ENCODE results near the gene DENND2A. TPM values are rescaled to one million over a fixed set of nuclear protein-coding genes. Genes with fewer than 3 reads are reported as not detected.
"Not testable (repeated sequence)": the region's sequence is repeated elsewhere in the genome, so short reads cannot be mapped to it uniquely, and the experiment has no call there.

DENND2A gene
- total RNA-seq, 2 experiments from 2014 or later = not detected

GRCh38 chr7:140678081-140678815 lies 37.6 kb upstream of the DENND2A start:
- Mint-ChIP-seq H3K9me3 (no peaks in the 10 kb centered on the region), H3K4me3 (no peak overlapping the region), H3K4me1 (peaks cover 27% of the 10 kb centered on the region), H3K27ac (no peak overlapping the region), H3K27me3 (no peaks in the 10 kb centered on the region), H3K36me3 (ENCODE audit: low read depth) (peaks cover 31% of the 10 kb centered on the region)
- ChIA-PET POLR2A (no interaction called here), CTCF (no interaction called here)
- no peak for DNase-seq

- Mint-ChIP-seq H3K9me3 (no peaks in the 10 kb centered on the region), H3K27me3 (no peaks in the 10 kb centered on the region), H3K36me3 (ENCODE audit: low read depth) (peaks cover 31% of the 10 kb centered on the region), H3K4me1 (peaks cover 28% of the 10 kb centered on the region), H3K27ac (no peak overlapping the region), H3K4me3 (no peak overlapping the region)
- ChIA-PET POLR2A (no interaction called here), CTCF (no interaction called here)
- DNase-seq = no peak
Observed at GRCh38 chr7:140677496-140677895, 36.9 kb upstream of the DENND2A start.

GRCh38 chr7:140676956-140677355 lies 36.3 kb upstream of the DENND2A start:
- H3K4me3 Mint-ChIP-seq, H3K27me3 Mint-ChIP-seq, CTCF ChIA-PET, DNase-seq, H3K9me3 Mint-ChIP-seq, H3K27ac Mint-ChIP-seq: not testable (repeated sequence)
- H3K4me1 Mint-ChIP-seq = peaks cover 33% of the 10 kb centered on the region
- POLR2A ChIA-PET = interaction anchor here (4.4 kb wide), 1 partner anchor 337 kb away, joined by 26 read pairs; the partner anchor contains the start of gene MRPS33
- H3K36me3 Mint-ChIP-seq (ENCODE audit: low read depth) = peaks cover 28% of the 10 kb centered on the region

- DNase-seq = no peak
- H3K4me1 Mint-ChIP-seq = peaks cover 34% of the 10 kb centered on the region
- no peaks in the 10 kb centered on the region for H3K9me3 Mint-ChIP-seq
- no peak overlapping the region for H3K27ac Mint-ChIP-seq
- peaks cover 26% of the 10 kb centered on the region for H3K36me3 Mint-ChIP-seq (ENCODE audit: low read depth)
- POLR2A ChIA-PET = interaction anchor here (4.4 kb wide), 1 partner anchor 338 kb away, joined by 26 read pairs; the partner anchor contains the start of gene MRPS33
- CTCF ChIA-PET = no interaction called here
- H3K4me3 Mint-ChIP-seq = no peak overlapping the region
- H3K27me3 Mint-ChIP-seq = no peaks in the 10 kb centered on the region
Observed at GRCh38 chr7:140676306-140676705, 35.7 kb upstream of the DENND2A start.

GRCh38 chr7:140675726-140676125 lies 35.1 kb upstream of the DENND2A start:
- ChIA-PET CTCF (interaction anchor here (0.8 to 3.1 kb wide), 3 partner anchors 23 to 338 kb away, joined by 3 to 15 read pairs (median 7); partner anchors contain the start of gene MRPS33), POLR2A (interaction anchor here (1.1 to 4.4 kb wide), 3 partner anchors 10 to 338 kb away, joined by 3 to 35 read pairs (median 26); partner anchors contain the start of genes MRPS33 and NDUFB2)
- DNase-seq = no peak
- no peaks in the 10 kb centered on the region for H3K9me3 Mint-ChIP-seq
- no peak overlapping the region for H3K27ac Mint-ChIP-seq
- H3K36me3 Mint-ChIP-seq (ENCODE audit: low read depth) = peaks cover 22% of the 10 kb centered on the region
- H3K4me1 Mint-ChIP-seq = peaks cover 34% of the 10 kb centered on the region
- H3K27me3 Mint-ChIP-seq = no peaks in the 10 kb centered on the region
- no peak overlapping the region for H3K4me3 Mint-ChIP-seq

GRCh38 chr7:140674899-140675701 lies 34.5 kb upstream of the DENND2A start:
- Mint-ChIP-seq H3K27ac (peak overlapping the region; percentile 14), H3K9me3 (no peaks in the 10 kb centered on the region)

GRCh38 chr7:140674356-140674800 lies 33.8 kb upstream of the DENND2A start:
- Mint-ChIP-seq H3K4me3 (peak overlapping the region; percentile 80), H3K4me1 (peaks cover 34% of the 10 kb centered on the region), H3K27me3 (peaks cover under 1% of the 10 kb centered on the region), H3K36me3 (ENCODE audit: low read depth) (peaks cover 12% of the 10 kb centered on the region), H3K27ac (peak overlapping the region; percentile 56), H3K9me3 (no peaks in the 10 kb centered on the region)
- POLR2A ChIA-PET = interaction anchor here (0.8 to 4.4 kb wide), 7 partner anchors 9 to 1187 kb away, joined by 3 to 35 read pairs (median 8); partner anchors contain the start of genes MRPS33 and NDUFB2
- no peak for DNase-seq
- CTCF ChIA-PET = interaction anchor here (1.0 to 3.1 kb wide), 6 partner anchors 9 to 340 kb away, joined by 3 to 15 read pairs (median 4); partner anchors contain the start of genes MRPS33 and NDUFB2

More at GRCh38 chr7:140674899-140675701, 34.5 kb upstream of the DENND2A start:
- H3K36me3 Mint-ChIP-seq (ENCODE audit: low read depth) = peaks cover 17% of the 10 kb centered on the region
- peak overlapping the region; percentile 80 for H3K4me3 Mint-ChIP-seq
- DNase-seq = no peak
- ChIA-PET CTCF (interaction anchor here (0.8 to 3.1 kb wide), 6 partner anchors 8 to 339 kb away, joined by 3 to 15 read pairs (median 4); partner anchors contain the start of gene MRPS33), POLR2A (interaction anchor here (1.1 to 4.4 kb wide), 5 partner anchors 11 to 339 kb away, joined by 3 to 35 read pairs (median 19); partner anchors contain the start of genes MRPS33 and NDUFB2)
- peaks cover 34% of the 10 kb centered on the region for H3K4me1 Mint-ChIP-seq
- no peaks in the 10 kb centered on the region for H3K27me3 Mint-ChIP-seq

- H3K27ac Mint-ChIP-seq = peak overlapping the region; percentile 75
- H3K27me3 Mint-ChIP-seq = peaks cover 2% of the 10 kb centered on the region
- POLR2A ChIA-PET = interaction anchor here (0.6 to 4.4 kb wide), 9 partner anchors 10 to 1186 kb away, joined by 3 to 35 read pairs (median 5); partner anchors contain the start of genes MRPS33 and NDUFB2
- peaks cover 8% of the 10 kb centered on the region for H3K36me3 Mint-ChIP-seq (ENCODE audit: low read depth)
- CTCF ChIA-PET = interaction anchor here (1.0 to 3.1 kb wide), 4 partner anchors 10 to 340 kb away, joined by 3 to 15 read pairs (median 4); partner anchors contain the start of genes MRPS33 and NDUFB2
- no peaks in the 10 kb centered on the region for H3K9me3 Mint-ChIP-seq
- peaks cover 34% of the 10 kb centered on the region for H3K4me1 Mint-ChIP-seq
- peak overlapping the region; percentile 80 for H3K4me3 Mint-ChIP-seq
- no peak for DNase-seq
Observed at GRCh38 chr7:140673774-140674155, 33.2 kb upstream of the DENND2A start.

- ChIA-PET POLR2A (interaction anchor here (0.6 to 4.4 kb wide), 8 partner anchors 11 to 1186 kb away, joined by 3 to 35 read pairs (median 6); partner anchors contain the start of genes MRPS33 and NDUFB2), CTCF (interaction anchor here (0.8 to 3.1 kb wide), 4 partner anchors 9 to 341 kb away, joined by 3 to 15 read pairs (median 4); partner anchors contain the start of genes MRPS33 and NDUFB2)
- no peaks in the 10 kb centered on the region for H3K9me3 Mint-ChIP-seq
- H3K27ac Mint-ChIP-seq = peak overlapping the region; percentile 75
- peaks cover 6% of the 10 kb centered on the region for H3K36me3 Mint-ChIP-seq (ENCODE audit: low read depth)
- DNase-seq = peak; percentile 63
- peak overlapping the region; percentile 80 for H3K4me3 Mint-ChIP-seq
- H3K4me1 Mint-ChIP-seq = peaks cover 34% of the 10 kb centered on the region
- H3K27me3 Mint-ChIP-seq = peaks cover 2% of the 10 kb centered on the region
Observed at GRCh38 chr7:140673063-140673773, 32.6 kb upstream of the DENND2A start.

GRCh38 chr7:140672382-140673062 lies 31.9 kb upstream of the DENND2A start, which contains the start of gene ADCK2:
TSS of gene ADCK2 (plus strand) at chr7:140672945. CDS start at chr7:140673331, 386 bp downstream.
- Mint-ChIP-seq H3K27ac (peak within 1 kb of the TSS; percentile 75), H3K36me3 (ENCODE audit: low read depth) (no peaks in the 10 kb centered on the region), H3K4me1 (peaks cover 34% of the 10 kb centered on the region), H3K9me3 (no peaks in the 10 kb centered on the region), H3K27me3 (peaks cover 2% of the 10 kb centered on the region), H3K4me3 (peak within 1 kb of the TSS; percentile 80)
- DNase-seq = peak; percentile 63
- CTCF ChIA-PET = interaction anchor here (0.8 to 3.1 kb wide), 3 partner anchors 9 to 342 kb away, joined by 3 to 15 read pairs (median 3); partner anchors contain the start of gene MRPS33
- POLR2A ChIA-PET = interaction anchor here (1.4 to 4.4 kb wide), 5 partner anchors 11 to 342 kb away, joined by 5 to 35 read pairs (median 19); partner anchors contain the start of genes MRPS33 and NDUFB2

- Mint-ChIP-seq H3K36me3 (ENCODE audit: low read depth) (no peaks in the 10 kb centered on the region), H3K27me3 (peaks cover 2% of the 10 kb centered on the region), H3K27ac (peak overlapping the region; percentile 49), H3K9me3 (no peaks in the 10 kb centered on the region), H3K4me3 (peak overlapping the region; percentile 69), H3K4me1 (peaks cover 34% of the 10 kb centered on the region)
- ChIA-PET CTCF (no interaction called here), POLR2A (interaction anchor here (2.4 to 3.5 kb wide), 3 partner anchors 12 to 195 kb away, joined by 8 to 35 read pairs (median 19); partner anchors contain the start of gene NDUFB2)
- no peak for DNase-seq
Observed at GRCh38 chr7:140671966-140672365, 31.4 kb upstream of the DENND2A start.

All from activated CD4-positive, alpha-beta memory T cell treated with anti-CD3 and anti-CD28 coated beads, Interleukin-2, amount 10 ng/mL, durations not matched to agents 7 days and 5 days (primary cell).